ENCODE measurements around the gene TK1. TPM values are rescaled to one million over a fixed set of nuclear protein-coding genes. Genes with fewer than 3 reads are reported as not detected.

Gene TK1
- polyA plus RNA-seq, 1 of the 3 experiments (the other 2 are of a cell fraction), result 112 TPM

- H3K9me2 ChIP-seq, result no peaks in the 10 kb centered on the region
- no peaks in the 10 kb centered on the region for H4K20me1 ChIP-seq (ENCODE audit: insufficient read depth)
- H3K9ac ChIP-seq, result no peak overlapping the region
- H3F3A ChIP-seq (replicated peaks; ENCODE audit: insufficient read depth), result no peaks in the 10 kb centered on the region
- H3K27ac ChIP-seq (ENCODE audit: low read depth in 2 of 2, low read length in 1 of 2), result no peak overlapping the region
- no peak overlapping the region for H3K4me2 ChIP-seq
- POLR2A ChIA-PET, result no interaction called here
- 77% methylated on average over 10 of the region's 10 CpGs for WGBS (ENCODE audit: low lambda C conversion rate)
- TF ChIP-seq FOSL2 (IDR thresholded peaks at IDR 0.05; ENCODE audit: borderline replicate concordance, low read depth) (no peak; the same call in 1 of the 2 replicates), TEAD4 (IDR thresholded peaks at IDR 0.05; ENCODE audit: borderline replicate concordance, insufficient read depth) (no peak), MAX (IDR thresholded peaks at IDR 0.05; ENCODE audit: low read depth) (no peak), FOXM1 (IDR thresholded peaks at IDR 0.05; ENCODE audit: low read depth) (no peak), YY1 (IDR thresholded peaks at IDR 0.05; ENCODE audit: low read depth) (no peak), TCF12 (IDR thresholded peaks at IDR 0.05) (no peak), EP300 (IDR thresholded peaks at IDR 0.05; ENCODE audit: borderline replicate concordance in 1 of 2, low read depth in 1 of 2, low read length in 1 of 2) (no peak), FOXJ3 (CRISPR knock-in tag; IDR thresholded peaks at IDR 0.05) (no peak), NFIC (IDR thresholded peaks at IDR 0.05; ENCODE audit: borderline replicate concordance) (no peak), RFX5 (IDR thresholded peaks at IDR 0.05; ENCODE audit: low read length) (no peak), EZH2phosphoT487 (IDR thresholded peaks at IDR 0.05; ENCODE audit: borderline replicate concordance, low read depth) (no peak), JUND (IDR thresholded peaks at IDR 0.05) (no peak), POLR2AphosphoS5 (IDR thresholded peaks at IDR 0.05; ENCODE audit: low read depth, low read length) (no peak), TAF1 (IDR thresholded peaks at IDR 0.05; ENCODE audit: borderline replicate concordance, low read depth, low read length) (no peak), RXRA (IDR thresholded peaks at IDR 0.05; ENCODE audit: borderline replicate concordance, low read depth) (no peak), CTCF (IDR thresholded peaks at IDR 0.05) (no peak)
- CTCF ChIA-PET, result interaction anchor here (0.6 to 1.4 kb wide), 4 partner anchors 15 to 166 kb away, joined by 3 to 4 read pairs (median 3); no protein-coding TSS in a partner anchor
- H3K4me3 ChIP-seq (ENCODE audit: low read depth in 2 of 2, low read length in 1 of 2), result no peak overlapping the region
- H3K79me2 ChIP-seq (ENCODE audit: insufficient read depth), result no peaks in the 10 kb centered on the region
- DNase-seq, result no peak
- no peaks in the 10 kb centered on the region for H3K27me3 ChIP-seq (ENCODE audit: insufficient read depth)
- H3K36me3 ChIP-seq (replicated peaks in 1 of 2; ENCODE audit: control insufficient read depth in 1 of 2, insufficient read depth in 2 of 2, low read length in 1 of 2), result no peaks in the 10 kb centered on the region
- H3K4me1 ChIP-seq (ENCODE audit: control insufficient read depth in 1 of 2, insufficient read depth in 2 of 2, low read depth in 1 of 2, low read length in 1 of 2), result peaks cover 0 to 5% of the 10 kb centered on the region in 2 experiments; a peak in 1 of 4 replicates
- no peaks in the 10 kb centered on the region for H3K9me3 ChIP-seq
- no peak overlapping the region for H2AFZ ChIP-seq (ENCODE audit: low read depth)
These were observed 27.2 kb downstream of the TK1 start for GRCh38 chr17:78159575-78160158.

Data from SK-N-SH (cell line).